Measurements from ENCODE around the gene COL25A1. TPM values are rescaled to one million over a fixed set of nuclear protein-coding genes. Genes with fewer than 3 reads are reported as not detected.

The COL25A1 gene
- total RNA-seq, 1 donor from 2014 or later, result 3.9 TPM

DNA sequence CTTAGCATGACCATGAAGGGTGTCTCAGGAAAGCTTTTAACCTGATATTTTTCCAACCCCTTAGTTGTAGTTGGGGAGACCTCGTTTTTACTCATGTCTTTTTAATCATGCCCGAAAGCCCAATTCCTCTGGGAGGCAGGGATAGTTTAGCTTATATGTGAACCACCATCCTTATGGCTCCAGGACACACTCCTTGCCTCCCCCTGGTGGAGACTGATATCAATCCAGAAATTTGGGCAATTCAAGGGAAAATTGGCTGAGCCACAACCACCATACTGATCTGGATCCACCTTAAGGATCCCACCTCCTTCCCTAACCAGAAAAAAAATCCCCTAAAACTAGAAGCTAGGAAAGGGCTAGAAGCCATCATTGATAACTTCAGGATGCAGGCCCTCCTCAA is 13.4 kb upstream of the COL25A1 start:
- Mint-ChIP-seq H3K36me3 (ENCODE audit: insufficient read depth) (no peaks in the 10 kb centered on the region), H3K9me3 (ENCODE audit: low read depth) (peaks cover 11% of the 10 kb centered on the region), H3K4me3 (ENCODE audit: low read depth) (no peak overlapping the region), H3K4me1 (ENCODE audit: low read depth) (no peaks in the 10 kb centered on the region), H3K27me3 (no peaks in the 10 kb centered on the region), H3K27ac (no peak overlapping the region)
- no peak for DNase-seq (ENCODE audit: low spot score, unreplicated experiment)
- TF ChIP-seq, protein P1, sequence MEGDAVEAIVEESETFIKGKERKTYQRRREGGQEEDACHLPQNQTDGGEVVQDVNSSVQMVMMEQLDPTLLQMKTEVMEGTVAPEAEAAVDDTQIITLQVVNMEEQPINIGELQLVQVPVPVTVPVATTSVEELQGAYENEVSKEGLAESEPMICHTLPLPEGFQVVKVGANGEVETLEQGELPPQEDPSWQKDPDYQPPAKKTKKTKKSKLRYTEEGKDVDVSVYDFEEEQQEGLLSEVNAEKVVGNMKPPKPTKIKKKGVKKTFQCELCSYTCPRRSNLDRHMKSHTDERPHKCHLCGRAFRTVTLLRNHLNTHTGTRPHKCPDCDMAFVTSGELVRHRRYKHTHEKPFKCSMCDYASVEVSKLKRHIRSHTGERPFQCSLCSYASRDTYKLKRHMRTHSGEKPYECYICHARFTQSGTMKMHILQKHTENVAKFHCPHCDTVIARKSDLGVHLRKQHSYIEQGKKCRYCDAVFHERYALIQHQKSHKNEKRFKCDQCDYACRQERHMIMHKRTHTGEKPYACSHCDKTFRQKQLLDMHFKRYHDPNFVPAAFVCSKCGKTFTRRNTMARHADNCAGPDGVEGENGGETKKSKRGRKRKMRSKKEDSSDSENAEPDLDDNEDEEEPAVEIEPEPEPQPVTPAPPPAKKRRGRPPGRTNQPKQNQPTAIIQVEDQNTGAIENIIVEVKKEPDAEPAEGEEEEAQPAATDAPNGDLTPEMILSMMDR (IDR thresholded peaks at IDR 0.05; ENCODE audit: unreplicated experiment), result peak; percentile 24

DNA sequence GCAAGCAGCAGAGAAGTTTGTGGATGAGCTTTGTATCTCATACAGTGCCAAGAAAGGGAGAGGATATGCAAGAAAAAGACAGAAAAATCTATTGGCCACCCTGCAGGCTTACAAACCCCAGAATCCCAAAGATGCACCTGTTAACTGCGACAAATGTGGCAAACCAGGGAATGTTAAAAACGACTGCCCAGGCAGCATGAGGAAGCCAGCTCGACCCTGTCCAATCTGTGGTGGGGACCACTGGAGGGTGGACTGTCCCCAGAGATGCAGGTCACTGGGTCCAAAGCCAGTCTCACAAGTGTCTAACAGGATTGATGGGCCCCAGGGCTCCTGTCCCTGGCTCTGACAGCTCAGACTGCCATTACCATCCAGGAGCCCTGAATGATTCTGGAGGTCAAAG is 12.9 kb upstream of the COL25A1 start:
- no peaks in the 10 kb centered on the region for H3K27me3 Mint-ChIP-seq
- H3K36me3 Mint-ChIP-seq (ENCODE audit: insufficient read depth), result no peaks in the 10 kb centered on the region
- DNase-seq (ENCODE audit: low spot score, unreplicated experiment), result no peak
- TF ChIP-seq, protein P1 (IDR thresholded peaks at IDR 0.05; ENCODE audit: unreplicated experiment), result no peak
- H3K9me3 Mint-ChIP-seq (ENCODE audit: low read depth), result peaks cover 8% of the 10 kb centered on the region
- H3K27ac Mint-ChIP-seq, result no peak overlapping the region
- H3K4me3 Mint-ChIP-seq (ENCODE audit: low read depth), result no peak overlapping the region
- H3K4me1 Mint-ChIP-seq (ENCODE audit: low read depth), result no peaks in the 10 kb centered on the region

DNA sequence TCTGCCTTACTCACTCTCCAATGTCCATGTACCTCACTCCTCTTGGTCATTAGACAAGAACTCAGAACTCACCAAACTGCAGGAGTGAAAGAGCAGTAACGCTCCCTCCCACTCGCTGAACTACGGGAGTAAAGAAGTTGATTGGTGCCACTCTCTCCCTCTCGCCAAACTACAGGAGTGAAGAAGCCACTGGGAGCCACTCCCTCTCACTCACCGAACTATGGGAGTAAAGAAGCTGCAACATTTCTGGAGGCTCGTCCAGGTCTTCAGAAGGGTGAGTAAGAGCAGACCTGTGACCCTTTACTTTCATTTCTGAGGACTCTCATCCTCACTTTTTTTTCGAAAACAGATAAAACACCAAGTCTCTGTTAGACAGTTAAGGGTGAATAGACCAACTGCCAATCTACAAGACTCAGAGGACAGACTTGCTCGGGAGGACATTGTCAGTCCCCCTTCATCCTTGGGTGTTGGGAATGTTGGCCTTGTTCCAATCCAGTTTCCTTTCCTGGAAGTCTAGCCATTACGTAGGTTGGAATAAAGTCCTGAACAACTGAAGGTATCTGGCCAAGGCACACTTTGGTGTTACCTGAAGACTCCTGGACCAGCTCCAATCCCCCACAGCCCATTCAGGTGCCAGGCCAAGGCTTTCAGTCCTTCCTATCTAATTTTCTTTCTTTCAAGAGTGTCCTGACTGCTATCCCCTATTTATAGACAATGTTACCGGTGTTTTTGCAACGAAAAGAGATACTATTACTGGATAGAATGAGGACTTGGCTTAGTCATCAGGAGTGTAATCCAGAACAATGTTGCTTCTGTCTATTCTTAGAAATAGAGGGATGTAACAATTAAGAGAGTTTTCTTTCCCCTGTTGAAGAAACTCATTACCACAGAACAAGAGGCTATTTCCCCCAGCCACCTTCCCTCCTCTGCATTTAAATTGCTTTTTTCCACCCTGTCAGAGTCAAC is 11.0 kb upstream of the COL25A1 start:
- H3K9me3 Mint-ChIP-seq (ENCODE audit: low read depth), result peaks cover 7% of the 10 kb centered on the region
- no peaks in the 10 kb centered on the region for H3K36me3 Mint-ChIP-seq (ENCODE audit: insufficient read depth)
- peaks cover 3% of the 10 kb centered on the region for H3K27me3 Mint-ChIP-seq
- no peak overlapping the region for H3K4me3 Mint-ChIP-seq (ENCODE audit: low read depth)
- TF ChIP-seq, protein P1 (IDR thresholded peaks at IDR 0.05; ENCODE audit: unreplicated experiment), result no peak
- DNase-seq (ENCODE audit: low spot score, unreplicated experiment), result no peak
- H3K4me1 Mint-ChIP-seq (ENCODE audit: low read depth), result no peaks in the 10 kb centered on the region
- no peak overlapping the region for H3K27ac Mint-ChIP-seq

DNA sequence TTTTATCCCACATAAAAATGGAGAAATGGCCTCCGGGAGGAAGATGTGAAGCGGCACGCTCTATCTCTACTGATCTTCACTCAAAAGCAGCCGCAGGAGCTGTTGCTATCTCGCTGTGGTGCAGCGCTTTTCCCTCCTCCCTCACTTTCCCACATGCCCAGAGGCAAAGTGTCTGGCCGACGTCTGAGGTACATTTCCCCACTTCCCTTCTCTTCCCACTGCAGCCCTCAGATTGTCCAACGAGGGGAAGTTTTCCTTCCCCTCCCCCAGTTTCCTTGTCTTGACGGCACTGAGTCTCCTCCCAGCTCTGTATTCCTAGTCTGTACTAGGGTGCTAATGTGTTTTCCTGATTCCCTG is 660 bp upstream of the COL25A1 start:
- no peaks in the 10 kb centered on the region for H3K9me3 Mint-ChIP-seq (ENCODE audit: low read depth)
- peaks cover 64% of the 10 kb centered on the region for H3K27me3 Mint-ChIP-seq
- H3K36me3 Mint-ChIP-seq (ENCODE audit: insufficient read depth), result no peaks in the 10 kb centered on the region
- no peak for DNase-seq (ENCODE audit: low spot score, unreplicated experiment)
- TF ChIP-seq, protein P1 (IDR thresholded peaks at IDR 0.05; ENCODE audit: unreplicated experiment), result no peak
- peak overlapping the region; percentile 51 for H3K27ac Mint-ChIP-seq
- peaks cover 4% of the 10 kb centered on the region for H3K4me1 Mint-ChIP-seq (ENCODE audit: low read depth)
- peak overlapping the region; percentile 81 for H3K4me3 Mint-ChIP-seq (ENCODE audit: low read depth)

DNA sequence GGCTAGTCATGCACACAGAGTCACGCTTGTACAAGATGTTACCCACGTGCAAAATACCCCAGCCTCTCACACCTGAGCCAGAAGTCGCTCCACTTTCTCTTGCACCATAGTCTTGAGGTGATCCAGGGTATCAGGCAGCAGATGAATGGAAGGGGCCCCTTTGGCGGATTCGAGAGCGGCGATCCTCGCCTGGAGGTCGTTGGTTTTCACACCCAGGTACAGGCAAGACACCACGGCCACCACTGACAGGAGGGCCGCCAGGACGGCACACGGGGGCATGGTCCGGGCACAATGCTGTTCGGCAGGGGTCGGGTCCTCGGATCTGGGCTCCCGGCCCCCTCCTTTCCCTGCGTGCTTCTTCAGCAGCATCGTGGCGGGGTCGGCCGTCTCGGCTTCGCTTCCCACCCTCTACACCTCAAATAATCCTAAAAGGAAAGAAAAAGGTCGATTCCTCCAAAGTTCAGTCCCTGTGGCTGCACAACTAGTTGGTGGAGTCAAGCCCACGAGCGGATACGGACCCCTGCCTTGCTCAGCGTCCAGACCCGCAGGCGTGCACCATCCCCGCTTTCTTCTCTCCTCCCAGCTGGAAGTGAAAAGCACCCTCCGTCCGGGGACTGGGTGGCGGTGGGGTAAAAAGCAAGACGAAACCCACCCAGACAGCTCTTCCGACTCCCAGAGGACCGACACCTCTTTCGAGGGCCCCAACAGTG is 652 bp downstream of the COL25A1 start:
- no peak for DNase-seq (ENCODE audit: low spot score, unreplicated experiment)
- H3K4me3 Mint-ChIP-seq (ENCODE audit: low read depth), result peak overlapping the region; percentile 81
- peaks cover 4% of the 10 kb centered on the region for H3K4me1 Mint-ChIP-seq (ENCODE audit: low read depth)
- no peak overlapping the region for H3K27ac Mint-ChIP-seq
- H3K36me3 Mint-ChIP-seq (ENCODE audit: insufficient read depth), result no peaks in the 10 kb centered on the region
- peaks cover 59% of the 10 kb centered on the region for H3K27me3 Mint-ChIP-seq
- no peaks in the 10 kb centered on the region for H3K9me3 Mint-ChIP-seq (ENCODE audit: low read depth)
- TF ChIP-seq, protein P1 (IDR thresholded peaks at IDR 0.05; ENCODE audit: unreplicated experiment), result no peak
